Epithelial cell of esophagus (primary cell): ENCODE results near the gene KLF5.
A peak's percentile ranks its signal among the peaks of the same experiment; 100 is the strongest.

ENCODE experiments used
- DNase-seq: peaks from one replicate; pipeline ENCODE4 v3.0.0; 2010; ENCODE audit warnings: low read depth
- H3K4me3 ChIP-seq: 2 replicates; pipeline ENCODE4 v1.5.1; 2011; ENCODE audit warnings: mild to moderate bottlenecking, low read length, control low read depth
- TF ChIP-seq, protein P1 (sequence below): IDR thresholded peaks from 2 replicates; pipeline ENCODE4 v1.5.1; 2011; ENCODE audit warnings: low read depth, mild to moderate bottlenecking, low read length, control low read depth, inconsistent platforms; ENCODE audit not compliant: insufficient read depth; ENCODE audit errors: missing control alignments

Gene KLF5

DNA sequence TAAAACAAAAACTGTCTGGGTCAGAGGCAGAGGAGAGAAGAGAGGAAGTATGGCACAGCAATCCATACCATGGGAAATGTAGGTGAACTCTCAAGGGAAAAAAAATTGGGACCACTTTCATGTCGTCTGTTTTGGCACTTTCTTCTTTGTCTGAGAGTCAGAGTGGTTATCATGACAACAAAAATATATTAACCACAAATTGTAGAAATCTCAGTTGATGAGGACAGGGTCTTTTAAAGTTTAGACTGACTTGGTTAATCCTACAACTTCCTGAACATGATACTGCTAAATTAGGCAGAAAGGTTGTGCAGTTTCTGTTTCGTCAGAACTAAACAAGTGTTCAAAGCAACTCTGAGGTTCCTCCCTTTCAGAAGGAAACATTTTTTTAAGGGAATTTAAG, 15.2 kb downstream of the KLF5 start:
- H3K4me3 ChIP-seq, result no peak overlapping the region
- TF ChIP-seq, protein P1, sequence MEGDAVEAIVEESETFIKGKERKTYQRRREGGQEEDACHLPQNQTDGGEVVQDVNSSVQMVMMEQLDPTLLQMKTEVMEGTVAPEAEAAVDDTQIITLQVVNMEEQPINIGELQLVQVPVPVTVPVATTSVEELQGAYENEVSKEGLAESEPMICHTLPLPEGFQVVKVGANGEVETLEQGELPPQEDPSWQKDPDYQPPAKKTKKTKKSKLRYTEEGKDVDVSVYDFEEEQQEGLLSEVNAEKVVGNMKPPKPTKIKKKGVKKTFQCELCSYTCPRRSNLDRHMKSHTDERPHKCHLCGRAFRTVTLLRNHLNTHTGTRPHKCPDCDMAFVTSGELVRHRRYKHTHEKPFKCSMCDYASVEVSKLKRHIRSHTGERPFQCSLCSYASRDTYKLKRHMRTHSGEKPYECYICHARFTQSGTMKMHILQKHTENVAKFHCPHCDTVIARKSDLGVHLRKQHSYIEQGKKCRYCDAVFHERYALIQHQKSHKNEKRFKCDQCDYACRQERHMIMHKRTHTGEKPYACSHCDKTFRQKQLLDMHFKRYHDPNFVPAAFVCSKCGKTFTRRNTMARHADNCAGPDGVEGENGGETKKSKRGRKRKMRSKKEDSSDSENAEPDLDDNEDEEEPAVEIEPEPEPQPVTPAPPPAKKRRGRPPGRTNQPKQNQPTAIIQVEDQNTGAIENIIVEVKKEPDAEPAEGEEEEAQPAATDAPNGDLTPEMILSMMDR, result no peak
- DNase-seq, result no peak

GRCh38 chr13:73074926-73075325, 16.1 kb downstream of the KLF5 start:
- TF ChIP-seq, protein P1, result no peak
- H3K4me3 ChIP-seq, result no peak overlapping the region
- no peak for DNase-seq

DNA sequence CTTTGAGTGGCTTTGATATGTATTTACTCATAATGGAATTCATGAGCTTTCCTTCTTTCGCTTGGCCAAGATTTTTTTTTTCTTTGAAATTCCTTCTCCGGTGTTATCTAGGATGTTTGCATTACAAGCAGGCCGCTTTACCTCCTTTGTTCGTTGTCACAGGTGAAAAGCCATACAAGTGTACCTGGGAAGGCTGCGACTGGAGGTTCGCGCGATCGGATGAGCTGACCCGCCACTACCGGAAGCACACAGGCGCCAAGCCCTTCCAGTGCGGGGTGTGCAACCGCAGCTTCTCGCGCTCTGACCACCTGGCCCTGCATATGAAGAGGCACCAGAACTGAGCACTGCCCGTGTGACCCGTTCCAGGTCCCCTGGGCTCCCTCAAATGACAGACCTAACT, 16.7 kb downstream of the KLF5 start:
- no peak for DNase-seq
- TF ChIP-seq, protein P1, result no peak

GRCh38 chr13:73075954-73076353, 17.1 kb downstream of the KLF5 start:
- TF ChIP-seq, protein P1, result no peak
- H3K4me3 ChIP-seq, result no peak overlapping the region
- no peak for DNase-seq

More for the DNA sequence above, 16.7 kb downstream of the KLF5 start:
- H3K4me3 ChIP-seq, result no peak overlapping the region

DNA sequence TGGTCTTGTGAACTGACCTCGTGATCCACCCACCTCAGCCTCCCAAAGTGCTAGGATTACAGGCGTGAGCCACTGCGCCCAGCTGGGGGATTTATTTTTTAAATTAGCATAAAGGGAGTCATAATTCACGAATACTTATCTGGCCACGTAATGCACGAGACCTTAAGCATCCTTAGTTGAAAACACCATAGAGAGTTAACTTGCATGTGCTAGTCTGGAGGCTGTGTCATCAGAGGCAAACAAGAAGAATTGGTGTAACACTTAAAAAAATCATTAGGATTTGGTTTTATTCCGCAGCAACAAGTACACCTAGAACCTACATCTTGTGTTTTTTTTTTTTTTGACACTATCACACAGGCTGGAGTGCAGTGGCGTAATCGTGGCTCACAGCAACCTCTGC, 19.1 kb downstream of the KLF5 start:
- DNase-seq, result peak; percentile 63
- no peak overlapping the region for H3K4me3 ChIP-seq
- TF ChIP-seq, protein P1, result no peak

DNA sequence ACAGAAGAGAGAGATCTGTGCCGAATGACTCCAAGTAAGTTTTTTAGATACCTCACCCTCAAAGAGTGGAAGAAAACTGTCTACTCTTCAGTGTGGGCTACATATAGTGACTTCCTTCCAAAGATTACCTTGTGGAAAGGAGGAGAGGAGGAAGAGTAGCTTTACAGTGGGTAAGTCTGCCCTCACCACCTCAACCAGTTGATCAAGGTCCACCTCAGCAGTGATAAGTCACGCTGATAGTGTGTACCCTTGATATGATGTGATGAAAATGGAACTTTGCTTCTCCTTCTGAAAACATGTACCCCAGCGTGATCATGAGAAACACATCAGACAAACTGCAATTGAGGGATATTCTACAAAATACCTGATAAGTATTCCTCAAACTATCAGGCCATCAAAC, 20.6 kb downstream of the KLF5 start:
- TF ChIP-seq, protein P1, result no peak
- H3K4me3 ChIP-seq, result no peak overlapping the region
- peak; percentile 47 for DNase-seq

GRCh38 chr13:73081256-73081915, 22.6 kb downstream of the KLF5 start:
- H3K4me3 ChIP-seq, result no peak overlapping the region
- TF ChIP-seq, protein P1, result no peak
- peak; percentile 73 for DNase-seq
